ENCODE results near the gene DNER. TPM values are rescaled to one million over a fixed set of nuclear protein-coding genes. Genes with fewer than 3 reads are reported as not detected.

Gene DNER
- total and polyA plus RNA-seq, 4 donors, result 0.01 TPM; not detected in 3

GRCh38 chr2:229612384-229612971, 101.9 kb downstream of the DNER start:
- no peak overlapping the region for H3K27ac ChIP-seq (ENCODE audit: low read depth in 1 of 2, low read length in 2 of 2)
- H3K4me1 ChIP-seq (ENCODE audit: control insufficient read depth in 4 of 4, insufficient read depth in 4 of 4, low read length in 3 of 4), result no peaks in the 10 kb centered on the region
- H3K9ac ChIP-seq (ENCODE audit: low read depth in 1 of 2, low read length in 2 of 2), result no peak overlapping the region
- no peaks in the 10 kb centered on the region for H3K9me3 ChIP-seq (ENCODE audit: control insufficient read depth in 4 of 4, low read length in 3 of 4)
- no peaks in the 10 kb centered on the region for H3K36me3 ChIP-seq (ENCODE audit: control insufficient read depth in 4 of 4, insufficient read depth in 3 of 4, low read depth in 1 of 4, low read length in 3 of 4)
- no peak overlapping the region for H3K4me3 ChIP-seq (ENCODE audit: low read depth in 1 of 3, low read length in 3 of 3)
- WGBS, result 75% methylated on average over 7 of the region's 7 CpGs
- no peaks in the 10 kb centered on the region for H3K27me3 ChIP-seq (ENCODE audit: control insufficient read depth in 4 of 4, insufficient read depth in 4 of 4, low read length in 3 of 4)
- no peak for DNase-seq (ENCODE audit: low spot score)
- no peak for TF ChIP-seq FOXA2 (IDR thresholded peaks at IDR 0.05)
- TF ChIP-seq REST (IDR thresholded peaks at IDR 0.05), result no peak

GRCh38 chr2:229611360-229611759, 103.0 kb downstream of the DNER start:
- DNase-seq (ENCODE audit: low spot score), result no peak
- Histone ChIP-seq H3K4me1 (ENCODE audit: control insufficient read depth in 4 of 4, insufficient read depth in 4 of 4, low read length in 3 of 4) (no peaks in the 10 kb centered on the region), H3K4me3 (ENCODE audit: low read depth in 1 of 3, low read length in 3 of 3) (no peak overlapping the region), H3K27me3 (ENCODE audit: control insufficient read depth in 4 of 4, insufficient read depth in 4 of 4, low read length in 3 of 4) (no peaks in the 10 kb centered on the region), H3K9me3 (ENCODE audit: control insufficient read depth in 4 of 4, low read length in 3 of 4) (no peaks in the 10 kb centered on the region), H3K36me3 (ENCODE audit: control insufficient read depth in 4 of 4, insufficient read depth in 3 of 4, low read depth in 1 of 4, low read length in 3 of 4) (no peaks in the 10 kb centered on the region), H3K27ac (ENCODE audit: low read depth in 1 of 2, low read length in 2 of 2) (no peak overlapping the region), H3K9ac (ENCODE audit: low read depth in 1 of 2, low read length in 2 of 2) (no peak overlapping the region)
- TF ChIP-seq EGR1 (IDR thresholded peaks at IDR 0.05; ENCODE audit: low read depth in 2 of 2), result no peak
- TF ChIP-seq MAX (IDR thresholded peaks at IDR 0.05), result no peak
- no peak for TF ChIP-seq FOXA2 (IDR thresholded peaks at IDR 0.05)
- no peak for TF ChIP-seq FOXA1 (IDR thresholded peaks at IDR 0.05)
- no peak for TF ChIP-seq JUND (IDR thresholded peaks at IDR 0.05)
- TF ChIP-seq SP1 (IDR thresholded peaks at IDR 0.05), result no peak
- no peak for TF ChIP-seq HNF4G (IDR thresholded peaks at IDR 0.05)
- TF ChIP-seq TAF1 (conservative IDR thresholded peaks at IDR 0.05), result no peak
- TF ChIP-seq NR2F2 (IDR thresholded peaks at IDR 0.05), result no peak
- 73% methylated on average over 2 of the region's 2 CpGs for WGBS

GRCh38 chr2:229610872-229611271, 103.5 kb downstream of the DNER start:
- Histone ChIP-seq H3K4me1 (ENCODE audit: control insufficient read depth in 4 of 4, insufficient read depth in 4 of 4, low read length in 3 of 4) (no peaks in the 10 kb centered on the region), H3K36me3 (ENCODE audit: control insufficient read depth in 4 of 4, insufficient read depth in 3 of 4, low read depth in 1 of 4, low read length in 3 of 4) (no peaks in the 10 kb centered on the region), H3K4me3 (ENCODE audit: low read depth in 1 of 3, low read length in 3 of 3) (no peak overlapping the region), H3K9me3 (ENCODE audit: control insufficient read depth in 4 of 4, low read length in 3 of 4) (no peaks in the 10 kb centered on the region), H3K27me3 (ENCODE audit: control insufficient read depth in 4 of 4, insufficient read depth in 4 of 4, low read length in 3 of 4) (no peaks in the 10 kb centered on the region), H3K9ac (ENCODE audit: low read depth in 1 of 2, low read length in 2 of 2) (no peak overlapping the region), H3K27ac (ENCODE audit: low read depth in 1 of 2, low read length in 2 of 2) (no peak overlapping the region)
- 41% methylated on average over 2 of the region's 2 CpGs for WGBS
- DNase-seq (ENCODE audit: low spot score), result no peak
- TF ChIP-seq FOXA2 (IDR thresholded peaks at IDR 0.05) (no peak), MAX (IDR thresholded peaks at IDR 0.05) (no peak), ZBTB33 (IDR thresholded peaks at IDR 0.05) (no peak), ATF3 (IDR thresholded peaks at IDR 0.05) (no peak), HNF4G (IDR thresholded peaks at IDR 0.05) (no peak), REST (IDR thresholded peaks at IDR 0.05) (no peak), YY1 (IDR thresholded peaks at IDR 0.05) (no peak), HNF4A (conservative IDR thresholded peaks at IDR 0.05) (no peak), CTCF (IDR thresholded peaks at IDR 0.05; ENCODE audit: low read depth, low read length, missing input control) (no peak), EGR1 (IDR thresholded peaks at IDR 0.05; ENCODE audit: low read depth in 2 of 2) (no peak), JUND (IDR thresholded peaks at IDR 0.05) (no peak), FOXA1 (IDR thresholded peaks at IDR 0.05) (no peak), NR2F2 (IDR thresholded peaks at IDR 0.05) (no peak)
